Measurements from ENCODE around the gene SSU72.

- no peak for TF ChIP-seq POLR2A (IDR thresholded peaks at IDR 0.05)
- no peak for TF ChIP-seq CTCF (IDR thresholded peaks at IDR 0.05)
These were observed 27.1 kb upstream of the SSU72 start for GRCh38 chr1:1601564-1602303.
